ENCODE results near the gene MIEF1. TPM values are rescaled to one million over a fixed set of nuclear protein-coding genes. Genes with fewer than 3 reads are reported as not detected.

Gene MIEF1
- total RNA-seq, 1 experiment from 2014 or later: 29.9 TPM

DNA sequence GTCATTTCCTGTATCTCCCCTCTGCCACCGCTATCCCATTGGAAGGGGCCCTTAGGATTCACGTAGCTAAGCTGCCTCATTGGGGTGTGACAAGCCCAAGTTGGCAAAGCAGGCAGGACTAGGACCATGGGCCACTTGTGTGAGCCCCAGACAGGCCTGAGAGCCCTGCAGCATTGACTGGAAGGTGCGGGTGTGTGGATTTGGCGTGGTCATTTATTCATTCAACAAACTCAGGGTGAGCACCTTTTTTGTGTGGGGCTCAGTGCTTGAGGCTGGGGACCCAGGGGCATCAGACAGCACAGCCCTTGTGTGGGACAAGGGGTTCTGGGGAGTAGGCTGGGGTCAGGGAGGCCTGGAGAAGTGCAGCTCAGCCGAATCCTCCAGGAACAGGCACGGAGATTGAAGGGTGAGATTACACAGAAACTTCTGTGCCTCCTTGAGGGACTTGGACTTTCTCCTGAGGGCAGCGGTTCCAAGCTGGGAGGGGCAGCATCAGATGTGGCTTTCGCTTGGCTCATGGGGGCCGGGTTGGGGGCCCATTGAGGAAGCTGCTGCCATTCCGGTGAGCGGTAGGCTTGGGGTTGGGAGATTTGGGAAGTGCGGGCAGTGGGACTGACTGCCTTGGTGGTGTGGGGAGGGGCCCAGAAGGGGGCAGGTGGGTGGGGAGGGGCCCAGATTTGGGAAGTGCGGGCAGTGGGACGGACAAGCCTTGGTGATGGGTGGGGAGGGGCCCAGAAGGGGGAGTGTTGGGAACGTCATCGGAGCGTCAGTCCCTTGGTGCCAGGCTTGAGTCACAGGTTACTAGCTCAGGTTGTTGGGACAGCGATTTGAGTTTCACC lies 33.4 kb upstream of the MIEF1 start:
- no TSS peak for BruUV-seq (replicated peaks)
- in situ Hi-C loops (cut with HindIII; ENCODE audit: low pct_unique_long_range_greater_than_20kb, low sequenced_read_pairs) (no loop called here), intact Hi-C loops (cut with micrococcal nuclease; ENCODE audit: unreplicated experiment) (no loop called here)
- Histone ChIP-seq H3K27me3 (ENCODE audit: control insufficient read depth, insufficient read depth, low read length) (no peaks in the 10 kb centered on the region), H3K4me1 (ENCODE audit: control insufficient read depth, insufficient read depth, low read length) (peaks cover 8% of the 10 kb centered on the region; the same call in 1 of the 2 replicates), H3K4me3 (ENCODE audit: low read depth in 2 of 2, low read length in 2 of 2) (no peak overlapping the region), H3K36me3 (ENCODE audit: control insufficient read depth, insufficient read depth, low read length) (no peaks in the 10 kb centered on the region), H3K27ac (ENCODE audit: low read length) (no peak overlapping the region), H3K9me3 (ENCODE audit: control insufficient read depth, insufficient read depth, low read depth, low read length) (no peaks in the 10 kb centered on the region)
- CTCF ChIA-PET: no interaction called here
- POLR2A ChIA-PET: interaction anchor here (0.6 kb wide), 1 partner anchor 149 kb away, joined by 3 read pairs; the partner anchor contains the start of gene RPL3
- TF ChIP-seq, protein P1, sequence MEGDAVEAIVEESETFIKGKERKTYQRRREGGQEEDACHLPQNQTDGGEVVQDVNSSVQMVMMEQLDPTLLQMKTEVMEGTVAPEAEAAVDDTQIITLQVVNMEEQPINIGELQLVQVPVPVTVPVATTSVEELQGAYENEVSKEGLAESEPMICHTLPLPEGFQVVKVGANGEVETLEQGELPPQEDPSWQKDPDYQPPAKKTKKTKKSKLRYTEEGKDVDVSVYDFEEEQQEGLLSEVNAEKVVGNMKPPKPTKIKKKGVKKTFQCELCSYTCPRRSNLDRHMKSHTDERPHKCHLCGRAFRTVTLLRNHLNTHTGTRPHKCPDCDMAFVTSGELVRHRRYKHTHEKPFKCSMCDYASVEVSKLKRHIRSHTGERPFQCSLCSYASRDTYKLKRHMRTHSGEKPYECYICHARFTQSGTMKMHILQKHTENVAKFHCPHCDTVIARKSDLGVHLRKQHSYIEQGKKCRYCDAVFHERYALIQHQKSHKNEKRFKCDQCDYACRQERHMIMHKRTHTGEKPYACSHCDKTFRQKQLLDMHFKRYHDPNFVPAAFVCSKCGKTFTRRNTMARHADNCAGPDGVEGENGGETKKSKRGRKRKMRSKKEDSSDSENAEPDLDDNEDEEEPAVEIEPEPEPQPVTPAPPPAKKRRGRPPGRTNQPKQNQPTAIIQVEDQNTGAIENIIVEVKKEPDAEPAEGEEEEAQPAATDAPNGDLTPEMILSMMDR (IDR thresholded peaks at IDR 0.05): no peak
- no peak for TF ChIP-seq SIN3A (IDR thresholded peaks at IDR 0.05; ENCODE audit: borderline replicate concordance, insufficient read depth, low read depth, low read length)
- no peak for ATAC-seq
- DNase-seq (ENCODE audit: low read depth, low spot score): no peak

DNA sequence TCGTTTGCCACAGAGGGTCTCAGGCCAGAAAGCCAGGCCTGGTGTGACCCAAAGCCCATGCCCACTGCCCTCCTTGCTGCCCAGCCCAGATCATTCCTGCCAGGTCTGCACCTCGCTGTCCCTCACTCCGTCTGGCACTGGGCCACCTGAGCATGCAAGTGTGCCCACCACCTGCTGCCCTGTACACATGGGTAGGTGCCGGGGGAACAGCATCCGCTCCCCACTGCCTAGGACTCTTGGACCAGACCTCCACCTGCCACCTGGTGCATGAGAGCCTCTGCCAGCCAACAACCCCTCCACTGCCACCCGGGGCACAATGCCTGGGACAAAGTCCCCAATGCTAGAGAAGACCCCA lies 32.8 kb upstream of the MIEF1 start:
- no peak overlapping the region for H3K27ac ChIP-seq (ENCODE audit: low read length)
- intact Hi-C loops (cut with micrococcal nuclease; ENCODE audit: unreplicated experiment) (no loop called here), in situ Hi-C loops (cut with HindIII; ENCODE audit: low pct_unique_long_range_greater_than_20kb, low sequenced_read_pairs) (no loop called here)
- DNase-seq (ENCODE audit: low read depth, low spot score): no peak
- no peaks in the 10 kb centered on the region for H3K27me3 ChIP-seq (ENCODE audit: control insufficient read depth, insufficient read depth, low read length)
- H3K4me3 ChIP-seq (ENCODE audit: low read depth in 2 of 2, low read length in 2 of 2): no peak overlapping the region
- POLR2A ChIA-PET: no interaction called here
- H3K9me3 ChIP-seq (ENCODE audit: control insufficient read depth, insufficient read depth, low read depth, low read length): no peaks in the 10 kb centered on the region
- H3K36me3 ChIP-seq (ENCODE audit: control insufficient read depth, insufficient read depth, low read length): no peaks in the 10 kb centered on the region
- BruUV-seq (replicated peaks): no TSS peak
- H3K4me1 ChIP-seq (ENCODE audit: control insufficient read depth, insufficient read depth, low read length): peaks cover 8% of the 10 kb centered on the region; the same call in 1 of the 2 replicates
- TF ChIP-seq, protein P2, sequence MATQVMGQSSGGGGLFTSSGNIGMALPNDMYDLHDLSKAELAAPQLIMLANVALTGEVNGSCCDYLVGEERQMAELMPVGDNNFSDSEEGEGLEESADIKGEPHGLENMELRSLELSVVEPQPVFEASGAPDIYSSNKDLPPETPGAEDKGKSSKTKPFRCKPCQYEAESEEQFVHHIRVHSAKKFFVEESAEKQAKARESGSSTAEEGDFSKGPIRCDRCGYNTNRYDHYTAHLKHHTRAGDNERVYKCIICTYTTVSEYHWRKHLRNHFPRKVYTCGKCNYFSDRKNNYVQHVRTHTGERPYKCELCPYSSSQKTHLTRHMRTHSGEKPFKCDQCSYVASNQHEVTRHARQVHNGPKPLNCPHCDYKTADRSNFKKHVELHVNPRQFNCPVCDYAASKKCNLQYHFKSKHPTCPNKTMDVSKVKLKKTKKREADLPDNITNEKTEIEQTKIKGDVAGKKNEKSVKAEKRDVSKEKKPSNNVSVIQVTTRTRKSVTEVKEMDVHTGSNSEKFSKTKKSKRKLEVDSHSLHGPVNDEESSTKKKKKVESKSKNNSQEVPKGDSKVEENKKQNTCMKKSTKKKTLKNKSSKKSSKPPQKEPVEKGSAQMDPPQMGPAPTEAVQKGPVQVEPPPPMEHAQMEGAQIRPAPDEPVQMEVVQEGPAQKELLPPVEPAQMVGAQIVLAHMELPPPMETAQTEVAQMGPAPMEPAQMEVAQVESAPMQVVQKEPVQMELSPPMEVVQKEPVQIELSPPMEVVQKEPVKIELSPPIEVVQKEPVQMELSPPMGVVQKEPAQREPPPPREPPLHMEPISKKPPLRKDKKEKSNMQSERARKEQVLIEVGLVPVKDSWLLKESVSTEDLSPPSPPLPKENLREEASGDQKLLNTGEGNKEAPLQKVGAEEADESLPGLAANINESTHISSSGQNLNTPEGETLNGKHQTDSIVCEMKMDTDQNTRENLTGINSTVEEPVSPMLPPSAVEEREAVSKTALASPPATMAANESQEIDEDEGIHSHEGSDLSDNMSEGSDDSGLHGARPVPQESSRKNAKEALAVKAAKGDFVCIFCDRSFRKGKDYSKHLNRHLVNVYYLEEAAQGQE (IDR thresholded peaks at IDR 0.05; ENCODE audit: insufficient read depth in 1 of 2, low read depth in 2 of 2, low read length in 1 of 2): no peak
- no peak for TF ChIP-seq SIN3A (IDR thresholded peaks at IDR 0.05; ENCODE audit: borderline replicate concordance, insufficient read depth, low read depth, low read length)
- no peak for TF ChIP-seq POLR2AphosphoS5 (IDR thresholded peaks at IDR 0.05; ENCODE audit: low read depth, low read length)
- no peak for TF ChIP-seq TCF7L2 (IDR thresholded peaks at IDR 0.05; ENCODE audit: low read depth, low read length)
- TF ChIP-seq, protein P1 (IDR thresholded peaks at IDR 0.05): no peak
- no peak for ATAC-seq
- CTCF ChIA-PET: no interaction called here

Measured in Panc1 (cell line).